Colonic mucosa (tissue), 4 donors: ENCODE data around the gene SLC6A19. TPM values are rescaled to one million over a fixed set of nuclear protein-coding genes. Genes with fewer than 3 reads are reported as not detected.
"Not testable (repeated sequence)": the region's sequence is repeated elsewhere in the genome, so short reads cannot be mapped to it uniquely, and the experiment has no call there.

Source experiments
- DNase-seq: peaks from one replicate; pipeline ENCODE4 v3.0.0-alpha.2; 2020
- H3K27ac ChIP-seq: fragments of 200-600 bp; one replicate; pipeline ENCODE4 v1.8.0; 2021
- H3K27me3 ChIP-seq: fragments of 200-600 bp; one replicate; pipeline ENCODE4 v1.8.0; 2021
- H3K36me3 ChIP-seq: fragments of 200-600 bp; one replicate; pipeline ENCODE4 v1.8.0; 2021
- H3K4me1 ChIP-seq: fragments of 200-600 bp; one replicate; pipeline ENCODE4 v1.8.0; 2021; ENCODE audit warnings: mild to moderate bottlenecking
- H3K4me3 ChIP-seq: fragments of 200-600 bp; one replicate; pipeline ENCODE4 v1.8.0; 2021
- H3K9ac ChIP-seq, 2 donors: one replicate each; pipeline ENCODE4 v1.7.0; 2013; ENCODE audit warnings: control low read depth in 2 of 2, low read depth in 2 of 2, low read length in 2 of 2
- H3K9me3 ChIP-seq: fragments of 200-600 bp; one replicate; pipeline ENCODE4 v1.8.0; 2021
- CTCF ChIP-seq: fragments of 200-600 bp; IDR thresholded peaks from one replicate; pipeline ENCODE4 v1.8.0; 2022; ENCODE audit warnings: antibody characterized with exemption, mild to moderate bottlenecking
- intact Hi-C: fragments of 100-400 bp; cut with DNase I; formaldehyde crosslinking; loops from one replicate; pipeline ENCODE4 v1.14.1; 2022
- total RNA-seq, 2 donors: library from RNA; stranded (reverse); fragmentation: NEBNext Ultra II Directional in 1 of 2; extraction: Animal tissue kit (Norgen Biotek cat#: 25700) in 1 of 2; gene quantifications; one replicate each; pipeline ENCODE4 v1.2.1, GENCODE V29; 2021
- donor health status: healthy.
- donor health status: DM: no; HTN: no; CAD: no.
- donor health status: DM: no; HTN: no; CAD: no.

SLC6A19 gene
- total RNA-seq, 2 donors from 2014 or later = 0.67 to 56.2 TPM

- no peak for DNase-seq
These were observed 61.0 kb downstream of the SLC6A19 start for GRCh38 chr5:1262381-1262780.

GRCh38 chr5:1264211-1264610 lies 62.8 kb downstream of the SLC6A19 start:
- H3K27ac ChIP-seq = no peak overlapping the region
- H3K4me1 ChIP-seq = no peaks in the 10 kb centered on the region
- no peaks in the 10 kb centered on the region for H3K9me3 ChIP-seq
- no peak for TF ChIP-seq CTCF
- no peak overlapping the region for H3K4me3 ChIP-seq
- intact Hi-C loops = no loop called here
- H3K27me3 ChIP-seq = no peaks in the 10 kb centered on the region
- no peaks in the 10 kb centered on the region for H3K36me3 ChIP-seq
- DNase-seq = no peak
- H3K9ac ChIP-seq = no peak overlapping the region

More at GRCh38 chr5:1262381-1262780, 61.0 kb downstream of the SLC6A19 start:
- H3K4me1 ChIP-seq = no peaks in the 10 kb centered on the region
- H3K9ac ChIP-seq = no peak overlapping the region
- no peak overlapping the region for H3K27ac ChIP-seq
- intact Hi-C loops = no loop called here
- H3K36me3 ChIP-seq = no peaks in the 10 kb centered on the region
- no peak overlapping the region for H3K4me3 ChIP-seq
- no peak for TF ChIP-seq CTCF
- no peaks in the 10 kb centered on the region for H3K27me3 ChIP-seq
- H3K9me3 ChIP-seq = no peaks in the 10 kb centered on the region

GRCh38 chr5:1265026-1265425 lies 63.6 kb downstream of the SLC6A19 start:
- Histone ChIP-seq H3K9ac (no peak overlapping the region), H3K4me3 (no peak overlapping the region), H3K4me1 (no peaks in the 10 kb centered on the region), H3K27me3 (no peaks in the 10 kb centered on the region), H3K9me3 (no peaks in the 10 kb centered on the region), H3K27ac (no peak overlapping the region), H3K36me3 (no peaks in the 10 kb centered on the region)
- DNase-seq = no peak
- intact Hi-C loops = no loop called here
- TF ChIP-seq CTCF = no peak

GRCh38 chr5:1265461-1266455 lies 64.4 kb downstream of the SLC6A19 start:
- DNase-seq = no peak
- Histone ChIP-seq H3K27me3 (no peaks in the 10 kb centered on the region), H3K9ac (no peak overlapping the region), H3K27ac (no peak overlapping the region), H3K9me3 (no peaks in the 10 kb centered on the region), H3K36me3 (no peaks in the 10 kb centered on the region), H3K4me1 (no peaks in the 10 kb centered on the region), H3K4me3 (no peak overlapping the region)
- intact Hi-C loops = no loop called here
- no peak for TF ChIP-seq CTCF

- no peak for DNase-seq
- intact Hi-C loops = no loop called here
- no peaks in the 10 kb centered on the region for H3K27me3 ChIP-seq
- H3K4me1 ChIP-seq = no peaks in the 10 kb centered on the region
- no peak overlapping the region for H3K9ac ChIP-seq
- no peaks in the 10 kb centered on the region for H3K9me3 ChIP-seq
- H3K27ac ChIP-seq = no peak overlapping the region
- H3K36me3 ChIP-seq = no peaks in the 10 kb centered on the region
- TF ChIP-seq CTCF = no peak
- H3K4me3 ChIP-seq = no peak overlapping the region
These were observed 65.4 kb downstream of the SLC6A19 start for GRCh38 chr5:1266791-1267190.

- H3K27me3 ChIP-seq, H3K27ac ChIP-seq, H3K9me3 ChIP-seq, H3K9ac ChIP-seq, H3K4me1 ChIP-seq, DNase-seq, H3K36me3 ChIP-seq, intact Hi-C loops, H3K4me3 ChIP-seq: not testable (repeated sequence)
These were observed 66.1 kb downstream of the SLC6A19 start for GRCh38 chr5:1267464-1267863.
